IMR-90 (cell line): ENCODE data around the gene SUPT3H. TPM values are rescaled to one million over a fixed set of nuclear protein-coding genes. Genes with fewer than 3 reads are reported as not detected.

Experiments
- ATAC-seq: fragments of 200-7000 bp; cut with Tn5 transposase; 2 replicates; pipeline ENCODE4 v1.9.1; 2020; ENCODE audit warnings: low read depth, mild to moderate bottlenecking, moderate library complexity
- BruUV-seq: library from RNA; stranded (reverse); fragments of 400-500 nt; replicated peaks from 2 replicates; lab custom pipeline; 2021; lab: Mats Ljungman, UMichigan
- CTCF ChIA-PET: fragments of 300-600 bp; formaldehyde crosslinking; extraction: SDS; loops from one replicate; lab custom pipeline; 2021; ENCODE audit warnings: antibody characterized with exemption; lab: Yijun Ruan, JAX
- POLR2A ChIA-PET: fragments of 300-600 bp; sonication (Branson Sonifier 250); formaldehyde crosslinking; loops from one replicate; lab custom pipeline; 2022; ENCODE audit warnings: antibody characterized with exemption; ENCODE audit not compliant: unreplicated experiment; lab: Charles Lee
- DNase-seq: peaks from one replicate; pipeline ENCODE4 v3.0.0; 2013
- H2AFZ ChIP-seq: replicated peaks from 2 replicates; pipeline ENCODE3; 2013; ENCODE audit warnings: low read length, mild to moderate bottlenecking; ENCODE audit not compliant: poor library complexity
- H2AK5ac ChIP-seq: 2 replicates; pipeline ENCODE4 v1.6.1; 2013; ENCODE audit warnings: low read depth, low read length, inconsistent platforms
- H2AK9ac ChIP-seq: replicated peaks from 2 replicates; pipeline ENCODE3; 2013; ENCODE audit warnings: mild to moderate bottlenecking, low read depth, low read length, moderate library complexity; ENCODE audit not compliant: poor library complexity
- H2BK120ac ChIP-seq: 2 replicates; pipeline ENCODE4 v1.6.1; 2013; ENCODE audit warnings: low read depth, low read length, inconsistent platforms
- H2BK15ac ChIP-seq: 3 replicates; pipeline ENCODE4 v1.6.1; 2013; ENCODE audit warnings: low read depth, low read length, inconsistent platforms
- H2BK20ac ChIP-seq: 2 replicates; pipeline ENCODE4 v1.6.1; 2013; ENCODE audit warnings: low read depth, mild to moderate bottlenecking, inconsistent platforms, low read length, moderate library complexity
- H2BK5ac ChIP-seq: 2 replicates; pipeline ENCODE4 v1.6.1; 2013; ENCODE audit warnings: mild to moderate bottlenecking, low read depth, low read length, inconsistent platforms; ENCODE audit not compliant: poor library complexity, severe bottlenecking
- H3K14ac ChIP-seq: replicated peaks from 2 replicates; pipeline ENCODE4 v1.6.1; 2013; ENCODE audit warnings: low read depth, low read length, inconsistent platforms
- H3K18ac ChIP-seq: 2 replicates; pipeline ENCODE4 v1.6.1; 2013; ENCODE audit warnings: low read depth, low read length, control low read depth
- H3K23ac ChIP-seq: 2 replicates; pipeline ENCODE4 v1.6.1; 2013; ENCODE audit warnings: low read depth, low read length, inconsistent platforms
- H3K27ac ChIP-seq: 2 replicates; pipeline ENCODE4 v1.5.1; 2013; ENCODE audit warnings: mild to moderate bottlenecking, control low read depth, low read length; ENCODE audit not compliant: insufficient read depth
- H3K27me3 ChIP-seq: 2 replicates; pipeline ENCODE4 v1.6.1; 2013; ENCODE audit warnings: low read length; ENCODE audit not compliant: control insufficient read depth, insufficient read depth
- H3K36me3 ChIP-seq: 2 replicates; pipeline ENCODE4 v1.6.1; 2013; ENCODE audit warnings: low read length, mixed read lengths; ENCODE audit not compliant: control insufficient read depth, insufficient read depth
- H3K4ac ChIP-seq: 2 replicates; pipeline ENCODE4 v1.6.1; 2013; ENCODE audit warnings: low read depth, low read length, inconsistent platforms
- H3K4me1 ChIP-seq: 2 replicates; pipeline ENCODE4 v1.6.1; 2013; ENCODE audit warnings: low read length, mixed read lengths; ENCODE audit not compliant: control insufficient read depth, insufficient read depth
- H3K4me2 ChIP-seq: 2 replicates; pipeline ENCODE4 v1.6.1; 2013; ENCODE audit warnings: low read depth, mild to moderate bottlenecking, control low read depth, low read length, moderate library complexity
- H3K4me3 ChIP-seq: 2 replicates; pipeline ENCODE4 v1.5.1; 2013; ENCODE audit warnings: low read depth, mild to moderate bottlenecking, control low read depth, low read length, moderate library complexity; ENCODE audit not compliant: insufficient read depth
- H3K56ac ChIP-seq: 2 replicates; pipeline ENCODE4 v1.6.1; 2013; ENCODE audit warnings: low read length, inconsistent platforms; ENCODE audit not compliant: insufficient read depth; ENCODE audit errors: extremely low read depth
- H3K79me1 ChIP-seq, 2 experiments: 2 replicates each; pipeline ENCODE4 v1.6.1; 2013; ENCODE audit warnings: low read length in 2 of 2, inconsistent platforms in 1 of 2, low read depth in 1 of 2
- H3K9ac ChIP-seq: 2 replicates; pipeline ENCODE4 v1.6.1; 2013; ENCODE audit warnings: low read depth, low read length, control low read depth
- H3K9me1 ChIP-seq: 2 replicates; pipeline ENCODE4 v1.6.1; 2013; ENCODE audit warnings: low read length, inconsistent platforms; ENCODE audit not compliant: insufficient read depth
- H3K9me3 ChIP-seq: 2 replicates; pipeline ENCODE4 v1.6.1; 2013; ENCODE audit warnings: low read length; ENCODE audit not compliant: control insufficient read depth, insufficient read depth
- H4K20me1 ChIP-seq: 2 replicates; pipeline ENCODE4 v1.6.1; 2013; ENCODE audit warnings: low read length, inconsistent platforms; ENCODE audit not compliant: insufficient read depth
- H4K5ac ChIP-seq: 2 replicates; pipeline ENCODE4 v1.6.1; 2013; ENCODE audit warnings: mild to moderate bottlenecking, low read depth, low read length, control low read depth
- H4K8ac ChIP-seq, 2 experiments: 2 replicates each; pipeline ENCODE4 v1.6.1; 2013; ENCODE audit warnings: low read depth in 2 of 2, low read length in 2 of 2, control low read depth in 1 of 2, inconsistent platforms in 1 of 2
- H4K91ac ChIP-seq: 2 replicates; pipeline ENCODE4 v1.6.1; 2013; ENCODE audit warnings: low read depth, low read length, inconsistent platforms; ENCODE audit not compliant: insufficient read depth
- BHLHE40 ChIP-seq: fragments of 150-350 bp; IDR thresholded peaks from 2 replicates; pipeline ENCODE4 v1.6.1; 2016; ENCODE audit warnings: mild to moderate bottlenecking, low read depth, low read length
- CHD1 ChIP-seq: IDR thresholded peaks from 2 replicates; pipeline ENCODE4 v1.6.1; 2012; ENCODE audit warnings: low read depth, low read length, improper control_type of control experiment
- FOS ChIP-seq: fragments of 150-350 bp; IDR thresholded peaks from 2 replicates; pipeline ENCODE4 v1.6.1; 2016; ENCODE audit warnings: low read depth, low read length
- MAFK ChIP-seq: IDR thresholded peaks from 2 replicates; pipeline ENCODE4 v1.6.1; 2012; ENCODE audit warnings: low read depth, low read length, improper control_type of control experiment
- MAZ ChIP-seq: IDR thresholded peaks from 2 replicates; pipeline ENCODE4 v1.6.1; 2012; ENCODE audit warnings: low read depth, mild to moderate bottlenecking, low read length, improper control_type of control experiment, moderate library complexity, borderline replicate concordance
- RFX5 ChIP-seq: IDR thresholded peaks from 2 replicates; pipeline ENCODE4 v1.8.0; 2012; ENCODE audit warnings: low read depth, mild to moderate bottlenecking, low read length, moderate library complexity
- WGBS, 2 experiments: methylation state at CpG; one replicate each; pipeline versions ENCODE4 v1.1.5 to v1.1.7; 2013; ENCODE audit warnings: missing lambda C conversion rate in 2 of 2; ENCODE audit not compliant: insufficient read length in 1 of 2; ENCODE audit errors: extremely low coverage in 2 of 2; 5-methylcytosine and 5-hydroxymethylcytosine counted together
- dilution Hi-C: fragments of 300-500 bp; cut with HindIII; formaldehyde crosslinking; loops from one replicate; pipeline ENCODE4 v1.14.3; 2018; ENCODE audit warnings: low sequenced_read_pairs; ENCODE audit not compliant: unreplicated experiment
- in situ Hi-C: fragments of 300-500 bp; cut with MboI; formaldehyde crosslinking; loops from 3 replicates; pipeline ENCODE4 v1.14.3; 2019; ENCODE audit warnings: low sequenced_read_pairs, inconsistent platforms, mixed read lengths
- intact Hi-C: fragments of 100-400 bp; cut with micrococcal nuclease; formaldehyde crosslinking; loops from 2 replicates; pipeline ENCODE4 v1.10.0; 2022
- polyA plus RNA-seq, 3 experiments: library from polyadenylated mRNA; depleted of rRNA; stranded (reverse); fragments of >200 nt; gene quantifications; 2 replicates each; pipeline ENCODE4 v1.2.3, GENCODE V29; 2012; ENCODE audit warnings: low replicate concordance in 1 of 3
- total RNA-seq: library from RNA; depleted of rRNA; stranded (reverse); fragments of >200 nt; gene quantifications from 2 replicates; pipeline ENCODE4 v1.2.3, GENCODE V29; 2012
- TF ChIP-seq, protein P1 (sequence below): fragments of 150-350 bp; IDR thresholded peaks from 2 replicates; pipeline ENCODE4 v1.6.1; 2016; ENCODE audit warnings: low read depth, mild to moderate bottlenecking, low read length, moderate library complexity, borderline replicate concordance
- TF ChIP-seq, protein P2 (sequence below): fragments of 150-350 bp; IDR thresholded peaks from 2 replicates; pipeline ENCODE4 v1.6.1; 2017; ENCODE audit warnings: mild to moderate bottlenecking, antibody characterized with exemption, low read length, low read depth

The SUPT3H gene
- total and polyA plus RNA-seq, 2 of the 4 experiments (the other 2 are of a cell fraction), result 4.5 to 5.0 TPM

DNA sequence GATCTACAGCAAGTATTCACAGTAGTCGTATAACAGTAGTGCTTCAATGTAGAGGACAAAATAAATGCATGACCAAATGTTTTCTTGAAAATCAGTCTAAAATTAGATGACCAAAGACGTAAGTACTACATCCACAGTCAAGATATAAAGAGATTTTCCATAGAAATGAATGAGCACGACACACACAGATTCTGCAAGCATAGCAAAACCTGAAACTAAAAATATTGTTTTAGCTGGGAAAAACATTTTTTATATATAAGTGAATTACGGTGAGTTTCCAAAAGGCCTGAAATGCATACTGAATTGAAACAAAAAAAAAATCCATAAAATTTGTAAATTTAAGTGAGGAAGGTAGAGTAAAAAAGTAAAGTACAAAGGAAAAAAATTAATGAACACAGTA is 217.4 kb downstream of the SUPT3H start:
- Histone ChIP-seq H3K4me2 (no peak overlapping the region), H3K4me3 (no peak overlapping the region), H2AK5ac (no peak overlapping the region), H3K4me1 (no peaks in the 10 kb centered on the region), H3K9ac (no peak overlapping the region), H3K9me1 (no peaks in the 10 kb centered on the region), H3K56ac (no peak overlapping the region), H3K18ac (no peak overlapping the region), H4K20me1 (no peaks in the 10 kb centered on the region), H3K36me3 (no peaks in the 10 kb centered on the region), H3K27me3 (no peaks in the 10 kb centered on the region), H2AFZ (no peak overlapping the region), H4K5ac (no peak overlapping the region), H3K23ac (no peak overlapping the region), H3K14ac (no peak overlapping the region), H4K91ac (no peak overlapping the region), H2AK9ac (no peak overlapping the region), H3K79me1 (no peaks in the 10 kb centered on the region), H2BK15ac (no peak overlapping the region), H3K4ac (no peak overlapping the region), H2BK120ac (no peak overlapping the region), H3K27ac (no peak overlapping the region), H2BK20ac (no peak overlapping the region), H2BK5ac (no peak overlapping the region), H4K8ac (no peak overlapping the region), H3K9me3 (no peaks in the 10 kb centered on the region)
- POLR2A ChIA-PET, result no interaction called here
- no TSS peak for BruUV-seq
- WGBS, 2 experiments, result no CpG with 5 or more reads among the region's 4 CpGs
- dilution Hi-C loops, result no loop called here
- TF ChIP-seq FOS, result no peak
- peak; percentile 31; the same call in 1 of the 2 replicates for TF ChIP-seq MAFK
- TF ChIP-seq, protein P1, sequence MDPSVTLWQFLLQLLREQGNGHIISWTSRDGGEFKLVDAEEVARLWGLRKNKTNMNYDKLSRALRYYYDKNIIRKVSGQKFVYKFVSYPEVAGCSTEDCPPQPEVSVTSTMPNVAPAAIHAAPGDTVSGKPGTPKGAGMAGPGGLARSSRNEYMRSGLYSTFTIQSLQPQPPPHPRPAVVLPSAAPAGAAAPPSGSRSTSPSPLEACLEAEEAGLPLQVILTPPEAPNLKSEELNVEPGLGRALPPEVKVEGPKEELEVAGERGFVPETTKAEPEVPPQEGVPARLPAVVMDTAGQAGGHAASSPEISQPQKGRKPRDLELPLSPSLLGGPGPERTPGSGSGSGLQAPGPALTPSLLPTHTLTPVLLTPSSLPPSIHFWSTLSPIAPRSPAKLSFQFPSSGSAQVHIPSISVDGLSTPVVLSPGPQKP, result no peak
- no peak for TF ChIP-seq RFX5
- TF ChIP-seq BHLHE40, result no peak
- TF ChIP-seq, protein P2, sequence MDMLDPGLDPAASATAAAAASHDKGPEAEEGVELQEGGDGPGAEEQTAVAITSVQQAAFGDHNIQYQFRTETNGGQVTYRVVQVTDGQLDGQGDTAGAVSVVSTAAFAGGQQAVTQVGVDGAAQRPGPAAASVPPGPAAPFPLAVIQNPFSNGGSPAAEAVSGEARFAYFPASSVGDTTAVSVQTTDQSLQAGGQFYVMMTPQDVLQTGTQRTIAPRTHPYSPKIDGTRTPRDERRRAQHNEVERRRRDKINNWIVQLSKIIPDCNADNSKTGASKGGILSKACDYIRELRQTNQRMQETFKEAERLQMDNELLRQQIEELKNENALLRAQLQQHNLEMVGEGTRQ, result no peak
- TF ChIP-seq MAZ, result no peak
- TF ChIP-seq CHD1, result no peak
- CTCF ChIA-PET, result no interaction called here
- no peak for DNase-seq
- no peak for ATAC-seq
- in situ Hi-C loops, result no loop called here
- intact Hi-C loops, result no loop called here
